NOMO-1 treated with dmso at 0.1 percent for 144 hours (cell line): ENCODE results near the gene PACS1.

Experiments used
- DNase-seq: peaks from one replicate; lab custom pipeline; 2025; ENCODE audit not compliant: unreplicated experiment; lab: John Stamatoyannopoulos, UW

PACS1 gene

GRCh38 chr11:66048547-66049323, 21.3 kb upstream of the PACS1 start, which contains the start of gene GAL3ST3:
TSS of gene GAL3ST3 (minus strand) at chr11:66049161. CDS start at chr11:66045415, 3,746 bp downstream.
- DNase-seq, result no peak

DNA sequence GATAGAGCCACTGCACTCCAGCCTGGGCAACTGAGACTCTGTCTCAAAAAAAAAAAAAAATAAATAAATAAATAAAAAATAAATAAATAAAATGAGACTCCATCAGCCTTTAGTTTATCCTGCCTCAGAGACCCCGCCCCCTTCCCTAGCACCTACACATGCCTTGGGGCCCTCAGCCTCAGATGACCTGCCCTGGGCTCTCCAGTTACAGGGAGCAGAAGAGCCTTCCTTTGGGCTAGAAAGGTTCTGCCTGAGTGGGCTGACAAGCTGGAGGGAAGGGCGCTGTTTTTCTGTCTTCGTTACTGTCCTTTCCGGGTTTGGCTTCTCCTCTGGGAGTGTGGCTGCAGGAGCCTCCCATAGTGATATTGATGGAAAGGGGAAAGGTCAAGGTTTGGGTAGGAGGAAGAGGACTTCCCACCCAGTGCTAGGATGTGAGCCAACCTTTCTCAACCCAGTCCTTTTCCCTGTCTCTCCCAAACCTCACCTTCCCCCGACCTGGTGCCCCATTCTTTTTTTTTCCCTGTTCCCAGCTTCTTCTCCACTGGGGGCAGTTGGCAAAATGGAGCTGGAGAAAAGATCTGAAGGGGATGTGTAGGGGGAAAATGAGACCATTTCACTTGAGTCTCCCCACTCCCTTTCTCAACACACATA, 19.4 kb upstream of the PACS1 start:
- no peak for DNase-seq

- DNase-seq, result no peak
Measured at GRCh38 chr11:66051371-66051765, 18.7 kb upstream of the PACS1 start.

DNA sequence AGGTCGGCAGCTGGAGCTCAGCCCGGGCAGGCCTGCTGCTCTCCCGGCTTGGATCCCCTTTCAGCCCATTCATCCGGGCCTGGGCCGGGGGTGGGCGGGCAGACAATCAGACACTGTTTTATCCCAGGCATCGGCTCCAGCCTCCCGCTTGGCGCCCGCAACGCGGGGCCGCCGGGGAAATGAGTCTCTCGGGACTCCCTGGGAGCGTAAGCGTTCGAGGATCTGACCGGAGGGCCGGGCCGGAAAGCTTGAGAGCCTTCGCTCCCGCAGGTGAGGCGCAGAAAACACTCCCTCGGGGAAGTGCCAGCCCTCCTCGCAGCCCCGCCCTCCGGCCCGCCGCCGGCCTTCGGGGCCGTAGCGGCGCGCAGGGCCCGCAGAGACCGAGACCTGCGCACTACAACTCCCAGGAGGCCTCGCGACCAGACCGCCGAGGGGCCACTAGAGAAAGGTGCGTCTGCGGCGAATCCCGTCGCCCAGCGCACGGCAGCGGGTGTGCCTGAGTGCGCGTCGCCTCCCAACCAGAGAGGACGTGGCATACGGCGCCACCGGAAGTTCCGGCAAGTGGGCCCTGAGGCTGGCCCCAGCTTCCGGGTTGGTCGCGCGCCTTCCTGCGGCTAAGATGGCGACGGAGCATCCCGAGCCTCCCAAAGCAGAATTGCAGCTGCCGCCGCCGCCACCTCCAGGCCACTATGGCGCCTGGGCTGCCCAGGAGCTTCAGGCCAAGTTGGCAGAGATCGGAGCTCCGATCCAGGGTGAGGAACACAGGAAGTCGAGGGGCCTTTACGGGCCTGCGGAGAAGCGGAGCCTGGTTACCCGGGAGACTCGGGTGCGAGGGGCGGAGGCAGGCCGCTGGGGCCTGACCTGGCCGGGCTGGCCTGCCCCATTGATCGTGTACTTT, 18.1 kb upstream of the PACS1 start, which contains the start of gene SF3B2:
Gene SF3B2 (plus strand): TSS at position 599 of the 898 bp plus-strand sequence. CDS start 21 bp downstream, at position 620.
- DNase-seq, result peak; percentile 98

DNA sequence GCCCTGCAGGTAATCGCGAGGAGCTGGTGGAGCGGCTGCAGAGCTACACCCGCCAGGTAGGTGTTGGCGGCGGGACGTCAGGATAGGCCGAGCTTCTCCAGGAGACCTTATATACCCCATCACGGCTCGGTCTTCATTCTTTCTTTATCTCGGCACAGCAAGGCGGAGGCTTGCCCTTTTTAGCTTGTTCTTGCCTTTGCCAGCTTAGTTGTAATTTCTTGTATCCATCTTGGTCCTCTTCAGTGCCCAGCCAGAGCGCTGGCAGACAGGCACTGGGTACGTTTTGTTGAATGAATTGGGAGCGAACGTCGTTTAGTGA, 17.4 kb upstream of the PACS1 start:
- DNase-seq, result no peak

DNA sequence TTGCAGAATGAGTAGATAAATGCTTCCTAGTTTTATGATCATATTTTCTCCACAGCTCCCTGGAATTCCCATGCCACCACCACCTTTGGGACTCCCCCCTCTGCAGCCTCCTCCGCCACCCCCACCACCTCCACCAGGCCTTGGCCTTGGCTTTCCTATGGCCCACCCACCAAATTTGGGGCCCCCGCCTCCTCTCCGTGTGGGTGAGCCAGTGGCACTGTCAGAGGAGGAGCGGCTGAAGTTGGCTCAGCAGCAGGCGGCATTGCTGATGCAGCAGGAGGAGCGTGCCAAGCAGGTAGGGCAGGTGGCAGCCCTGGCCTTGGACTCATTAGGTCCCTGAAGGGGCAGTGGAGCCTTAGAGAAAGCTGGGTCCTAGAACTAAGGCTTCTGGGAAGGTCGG, 15.1 kb upstream of the PACS1 start:
- no peak for DNase-seq

DNA sequence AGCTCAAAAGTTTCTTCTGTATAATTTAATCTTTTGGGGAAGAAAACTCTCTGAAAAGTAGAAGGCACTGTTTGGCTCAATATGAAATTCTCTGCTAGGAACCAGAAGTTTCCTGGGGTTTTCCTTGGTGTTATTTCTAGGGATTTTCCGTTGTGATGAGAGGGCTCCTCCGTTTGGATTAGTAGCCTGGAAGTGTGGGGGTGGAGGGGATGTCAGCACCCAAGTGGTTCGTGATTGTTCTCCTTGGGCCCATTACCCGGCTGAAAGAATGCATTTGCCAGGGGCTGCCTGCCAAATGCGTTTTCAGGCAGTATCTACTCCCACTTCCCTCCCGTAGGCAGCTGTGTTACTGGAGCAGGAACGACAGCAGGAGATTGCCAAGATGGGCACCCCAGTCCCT, 13.6 kb upstream of the PACS1 start:
- no peak for DNase-seq

GRCh38 chr11:66059966-66060680, 9.9 kb upstream of the PACS1 start:
- DNase-seq, result no peak

DNA sequence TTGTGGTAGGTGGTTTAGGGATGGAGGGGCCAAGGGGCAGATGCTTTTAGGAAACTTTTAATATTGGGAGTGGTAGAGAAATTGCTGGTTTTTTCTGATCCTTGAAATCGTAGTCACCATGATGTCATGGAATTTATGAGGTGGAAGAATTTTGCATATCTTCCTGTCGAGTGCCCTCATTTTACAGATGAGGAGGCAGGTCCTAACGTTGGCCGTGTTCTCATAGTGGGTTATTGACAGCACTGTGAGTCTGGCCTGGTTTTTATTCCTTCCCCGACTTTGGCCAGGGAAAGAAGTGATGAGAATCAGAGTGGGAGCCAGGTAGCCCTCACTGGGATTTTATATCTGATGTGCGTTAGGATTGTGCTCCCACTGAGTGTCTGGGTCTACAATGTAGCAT, 8.8 kb upstream of the PACS1 start:
- no peak for DNase-seq

GRCh38 chr11:66062408-66062807, 7.7 kb upstream of the PACS1 start:
- DNase-seq, result no peak

DNA sequence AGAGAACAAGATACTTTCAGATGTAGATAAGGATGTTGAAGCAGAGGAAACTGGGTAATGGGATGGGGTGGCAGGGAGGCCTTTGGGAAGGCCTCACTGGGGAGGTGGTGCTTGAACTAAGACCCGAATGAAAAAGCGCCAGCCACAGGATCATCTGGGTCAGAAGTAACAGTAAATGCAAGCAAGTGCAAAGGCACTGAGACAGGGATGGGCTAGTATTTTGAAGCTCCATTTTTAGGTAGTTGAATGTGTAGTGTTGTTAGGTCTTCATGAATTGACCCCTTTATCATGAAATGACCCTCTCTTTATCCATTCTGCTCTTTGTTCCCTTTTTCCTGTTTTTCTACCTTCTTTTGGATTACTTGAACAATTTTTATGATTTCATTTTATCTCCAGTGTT, 6.2 kb upstream of the PACS1 start:
- no peak for DNase-seq

DNA sequence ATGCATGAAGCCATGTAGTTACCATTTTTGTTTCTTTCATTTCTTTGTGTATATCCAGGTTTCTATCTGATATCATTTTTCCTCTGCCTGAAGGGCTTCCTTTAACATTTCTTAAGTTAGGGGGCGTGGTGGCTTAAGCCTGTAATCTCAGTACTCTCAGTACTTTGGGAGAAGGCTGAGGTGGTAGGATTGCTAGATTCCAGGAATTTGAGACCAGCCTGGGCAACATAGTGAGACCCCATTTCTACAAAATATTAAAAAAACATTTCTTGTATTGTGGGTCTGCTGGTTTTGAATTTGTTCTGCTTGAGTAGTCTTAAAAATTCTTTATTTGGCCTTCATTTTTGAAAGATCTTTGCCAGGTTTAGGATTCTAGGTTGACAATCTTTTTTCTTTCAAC, 5.5 kb upstream of the PACS1 start:
- DNase-seq, result no peak

DNA sequence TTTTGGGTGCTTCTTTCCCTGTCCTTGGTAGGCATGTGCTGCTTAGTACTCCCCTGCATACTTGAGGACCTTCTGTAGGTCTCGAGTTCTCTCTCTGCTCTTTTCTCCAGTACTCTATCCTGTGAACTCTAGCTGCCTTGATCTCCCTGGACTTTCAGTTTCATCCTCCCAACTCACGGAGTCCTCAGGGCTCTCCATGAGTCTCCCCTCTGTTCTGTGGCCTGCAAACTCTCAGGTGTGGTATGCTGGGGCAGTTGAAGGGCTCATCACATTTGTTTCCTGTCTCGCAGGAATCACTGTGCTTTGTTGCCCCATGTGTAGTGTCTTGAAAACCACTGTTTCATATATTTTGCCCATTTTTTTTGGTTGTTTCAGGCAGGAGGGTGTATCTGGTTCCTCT, 3.3 kb upstream of the PACS1 start:
- DNase-seq, result no peak

DNA sequence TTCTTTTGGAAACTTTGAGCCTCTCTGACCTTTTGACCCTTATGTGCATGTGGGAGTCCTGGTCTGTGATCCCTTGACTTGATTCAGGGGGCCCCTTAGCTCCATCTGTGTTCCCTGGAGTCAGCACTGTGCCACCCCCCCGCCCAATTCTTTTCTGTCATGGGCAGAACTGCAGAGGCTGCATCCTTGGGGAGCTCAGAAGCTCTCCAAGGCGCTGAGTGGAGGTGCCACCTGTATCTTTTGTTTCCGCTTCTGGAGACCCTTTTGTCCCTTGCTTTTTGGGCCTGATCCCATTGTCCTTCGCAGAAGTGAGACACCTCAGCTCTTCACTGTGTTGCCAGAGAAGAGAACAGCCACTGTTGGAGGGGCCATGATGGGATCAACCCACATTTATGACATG, 2.4 kb upstream of the PACS1 start:
- DNase-seq, result no peak

DNA sequence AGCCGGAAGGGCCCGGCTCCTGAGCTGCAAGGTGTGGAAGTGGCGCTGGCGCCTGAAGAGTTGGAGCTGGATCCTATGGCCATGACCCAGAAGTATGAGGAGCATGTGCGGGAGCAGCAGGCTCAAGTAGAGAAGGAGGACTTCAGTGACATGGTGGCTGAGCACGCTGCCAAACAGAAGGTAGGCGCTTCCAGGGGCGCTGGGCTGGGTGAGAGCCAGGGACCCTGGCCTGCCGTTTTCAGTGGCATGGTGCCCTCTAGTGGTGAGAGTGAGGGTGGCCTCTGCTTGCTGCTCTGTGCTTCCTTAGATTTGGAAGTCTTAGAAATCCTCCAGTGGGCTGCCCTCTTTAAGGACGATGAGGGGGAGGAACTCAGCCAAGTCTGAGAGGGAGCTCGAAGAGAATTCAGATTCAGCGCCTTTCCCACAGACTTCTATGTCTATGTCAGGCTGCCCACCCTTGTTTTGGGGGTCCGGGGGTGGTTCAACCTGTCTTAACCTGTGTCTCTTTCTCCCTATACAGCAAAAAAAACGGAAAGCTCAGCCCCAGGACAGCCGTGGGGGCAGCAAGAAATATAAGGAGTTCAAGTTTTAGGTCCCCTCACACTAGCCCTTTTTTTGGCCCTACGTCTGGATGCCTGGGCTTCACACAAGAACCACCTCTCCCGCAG, 1.8 kb upstream of the PACS1 start:
- DNase-seq, result peak; percentile 25

GRCh38 chr11:66068923-66069714, 953 bp upstream of the PACS1 start:
- DNase-seq, result peak; percentile 42

DNA sequence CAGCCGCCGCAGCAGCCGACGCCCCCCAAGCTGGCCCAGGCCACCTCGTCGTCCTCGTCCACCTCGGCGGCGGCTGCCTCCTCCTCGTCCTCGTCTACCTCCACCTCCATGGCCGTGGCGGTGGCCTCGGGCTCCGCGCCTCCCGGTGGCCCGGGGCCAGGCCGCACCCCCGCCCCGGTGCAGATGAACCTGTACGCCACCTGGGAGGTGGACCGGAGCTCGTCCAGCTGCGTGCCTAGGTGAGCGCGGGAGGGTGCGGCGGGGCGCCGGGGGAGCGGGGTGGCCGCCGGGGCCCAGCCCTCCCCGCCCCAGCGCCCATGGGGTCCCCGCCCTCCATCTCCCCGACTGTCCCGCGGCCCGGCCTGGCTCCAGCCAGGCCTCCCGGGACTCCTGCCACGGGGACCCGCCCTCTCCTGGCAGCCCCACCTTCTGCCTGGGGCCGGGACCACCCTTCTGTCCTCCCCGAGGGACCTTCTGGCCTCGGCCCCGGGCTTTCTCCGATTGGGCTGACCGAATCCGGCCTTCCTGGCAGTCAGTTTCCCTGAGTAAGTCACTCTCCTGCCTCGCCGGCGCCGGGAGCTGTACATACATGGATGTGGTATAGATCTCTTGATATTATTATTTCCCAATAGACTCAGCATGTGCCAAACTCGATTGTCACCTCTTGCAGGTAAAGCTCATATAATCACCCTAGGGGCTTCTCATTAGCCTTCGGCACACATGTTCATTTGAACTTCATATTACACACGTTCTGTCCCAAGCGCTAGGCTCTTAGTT, 720 bp downstream of the PACS1 start:
- DNase-seq, result no peak

GRCh38 chr11:66071381-66071801, 1.3 kb downstream of the PACS1 start:
- no peak for DNase-seq

GRCh38 chr11:66072081-66072480, 2.0 kb downstream of the PACS1 start:
- DNase-seq, result no peak
